ENCODE data around the gene KCNQ4.

- no peak for TF ChIP-seq CTCF (IDR thresholded peaks at IDR 0.05)
- no peak for TF ChIP-seq POLR2AphosphoS5 (IDR thresholded peaks at IDR 0.05)
Measured at GRCh38 chr1:40838045-40838979, 54.7 kb downstream of the KCNQ4 start.
